Heart left ventricle (tissue), 13 donors: ENCODE results near the gene KRTAP5-5.
"Not testable (repeated sequence)": the region's sequence is repeated elsewhere in the genome, so short reads cannot be mapped to it uniquely, and the experiment has no call there.

Source experiments
- CTCF ChIP-seq, 12 donors: fragments of 200-600 bp; sonication (generic) in 4 of 12; IDR thresholded peaks; one replicate each; pipeline versions ENCODE4 v1.5.0 to v1.8.0; 2018 to 2022; ENCODE audit warnings: antibody characterized with exemption in 12 of 12, mild to moderate bottlenecking in 5 of 12
- POLR2A ChIP-seq, 2 donors: fragments of 450-650 bp; IDR thresholded peaks; one replicate each; pipeline ENCODE4 v1.6.1; 2017; ENCODE audit warnings: antibody characterized with exemption in 2 of 2, mild to moderate bottlenecking in 2 of 2, moderate library complexity in 2 of 2
- donor health status: ischemic (EF 13 %, LVEDD 7.1; RV severe dilation, severe dysfunction).
- donor health status: DM: no; HTN: yes; CAD: no.
- donor health status: DM: no; HTN: no; CAD: no.
- donor health status: ischemic (EF 25% LVEDD 6.9; RV normal size, moderate dysfunction).
- donor health status: ischemic (EF 25% LVEDD 5.7; RV mildly dilated, moderate dysfunction).
- donor health status: ischemic (EF 35%, LVEDD 5.7; RV mildly dilated, moderate dysfunction).
- donor health status: nonischemic (EF 11% LVEDD 7.7; RV severe dilation, severe dysfunction).
- donor health status: DM: yes; HTN: yes; CAD: no.
- donor health status: PGD.
- donor health status: ischemic (EF 29% LVEDD 5.4; RV normal size, mild dysfunction).
- donor health status: nonischemic (EF 23%, LVEDD 6.1; RV moderate dilation, normal function).

GRCh38 chr11:1596576-1597121 is 32.9 kb upstream of the KRTAP5-5 start:
- not testable (repeated sequence) for TF ChIP-seq CTCF, POLR2A (IDR thresholded peaks at IDR 0.05)
